HG03039 (cell line): ENCODE measurements around the gene PIGX.
A peak's percentile ranks its signal among the peaks of the same experiment; 100 is the strongest.

Source experiments
- ATAC-seq: cut with Tn5 transposase; IDR thresholded peaks from one replicate; pipeline ENCODE4 v1.9.1; 2021; ENCODE audit warnings: mild to moderate bottlenecking, moderate library complexity; ENCODE audit not compliant: unreplicated experiment

PIGX gene

DNA sequence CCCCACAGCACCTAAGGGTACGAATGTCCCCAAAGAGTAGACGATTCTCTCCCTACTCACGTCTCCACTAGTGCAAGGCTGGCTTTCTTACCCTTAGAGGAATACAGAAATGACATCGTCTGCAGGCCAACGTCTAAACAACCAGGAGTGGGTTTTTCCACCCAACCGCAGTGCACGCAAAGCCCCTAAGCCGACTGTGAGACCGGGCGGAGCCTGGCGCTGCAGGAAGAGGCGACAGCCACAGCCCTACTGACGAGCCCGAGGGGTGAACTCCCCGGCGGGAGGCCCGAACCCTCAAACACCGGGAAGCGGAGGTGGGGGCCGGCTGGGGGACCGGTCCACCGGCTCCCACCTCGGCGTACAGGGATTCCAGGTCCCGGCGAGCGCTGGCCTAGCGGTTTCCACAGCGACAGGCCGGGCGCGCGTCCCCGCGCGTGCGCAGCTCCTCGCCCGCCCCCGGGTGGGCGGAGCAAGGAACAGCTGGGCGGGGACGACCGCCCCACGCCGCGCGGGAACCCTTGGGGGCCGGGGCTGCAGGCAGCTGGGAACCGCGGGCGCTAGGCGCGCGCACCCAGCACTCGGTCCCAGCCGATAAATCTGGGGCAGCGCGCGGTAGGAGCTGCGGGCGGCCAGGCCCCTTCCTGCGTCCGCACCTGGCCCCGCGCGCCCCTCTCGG, at the start of gene PIGX, which contains the start of gene CEP19:
Gene PIGX, plus strand, starts transcription at position 540 of the 676 bp plus-strand sequence.
Gene CEP19, minus strand, starts transcription at position 413 of the 676 bp plus-strand sequence. CDS start 3,593 bp downstream, outside the sequence.
- peak; percentile 71 for ATAC-seq

GRCh38 chr3:196662711-196663571, 49.2 kb upstream of the PIGX start:
- no peak for ATAC-seq

DNA sequence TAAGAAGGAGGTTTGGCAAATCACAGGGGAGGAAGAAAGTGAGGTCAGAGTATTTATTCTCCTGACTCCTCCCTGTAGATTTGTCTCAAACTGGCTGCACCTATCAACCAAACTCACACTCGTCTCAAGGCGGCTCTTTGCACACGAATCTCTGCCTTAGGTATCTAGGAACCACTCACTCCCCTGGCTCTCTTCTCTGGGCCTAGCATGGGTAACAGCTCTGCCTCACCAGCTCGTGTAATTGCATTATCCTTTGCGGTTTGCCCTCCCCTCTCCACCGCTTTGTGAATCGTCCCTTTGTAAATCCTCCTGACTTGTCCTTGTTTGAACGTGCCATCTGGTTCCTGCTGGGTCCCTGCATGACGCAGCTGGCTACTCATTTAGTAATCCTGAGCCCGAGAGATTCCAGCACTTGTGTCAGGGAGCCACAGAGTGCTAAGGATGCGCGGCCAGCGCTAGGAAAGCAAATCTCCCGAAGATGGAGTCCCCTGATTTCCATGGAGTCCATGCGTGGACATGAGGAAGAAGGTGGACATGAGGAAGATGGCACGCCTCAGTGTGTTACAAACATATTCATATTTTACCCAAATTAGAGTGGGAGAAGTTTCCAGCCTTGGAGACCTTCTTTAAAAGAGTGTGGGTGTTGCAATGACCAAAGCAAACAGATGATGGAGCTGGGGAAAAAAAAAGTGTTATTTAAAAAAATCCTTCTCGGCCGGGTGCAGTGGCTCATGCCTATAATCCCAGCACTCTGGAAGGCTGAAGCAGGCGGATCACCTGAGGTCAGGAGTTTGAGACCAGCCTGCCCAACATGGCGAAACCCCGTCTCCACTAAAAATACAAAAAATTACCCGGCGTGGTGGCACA, 45.9 kb upstream of the PIGX start:
- no peak for ATAC-seq

DNA sequence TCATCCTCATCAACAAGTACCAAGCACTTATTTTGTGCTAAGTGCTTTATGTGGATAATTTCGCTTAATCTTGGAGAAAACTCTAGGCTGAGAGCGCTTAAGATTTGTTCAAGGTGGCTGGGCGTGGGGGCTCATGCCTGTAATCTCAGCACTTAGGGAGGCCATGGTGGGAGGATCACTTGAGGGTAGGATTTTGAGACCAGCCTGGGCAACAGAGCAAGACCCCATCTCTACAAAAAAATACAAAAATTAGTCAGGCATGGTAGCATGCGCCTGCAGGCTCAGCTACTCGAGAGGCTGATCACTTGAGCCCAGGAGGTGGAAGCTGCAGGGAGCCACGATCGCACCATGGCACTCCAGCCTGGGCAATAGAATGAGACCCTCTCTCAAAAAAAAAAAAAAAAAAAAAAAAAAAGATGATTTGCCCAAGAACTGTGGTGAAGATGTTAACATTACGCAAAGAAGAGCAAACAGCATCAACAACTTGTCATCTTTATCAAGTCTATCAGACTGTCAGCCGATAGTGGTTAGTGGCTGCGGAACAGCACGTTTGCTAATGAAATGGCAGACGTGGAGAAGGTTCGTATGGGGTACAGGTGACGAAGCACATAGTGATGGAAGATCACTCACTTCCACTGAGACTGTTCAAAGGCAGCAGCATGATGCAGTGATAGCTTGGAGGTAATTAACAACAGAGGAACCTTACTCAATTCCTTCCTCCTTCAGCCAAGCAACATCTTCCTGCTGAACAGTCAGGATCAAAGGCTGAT, 44.9 kb upstream of the PIGX start:
- no peak for ATAC-seq

DNA sequence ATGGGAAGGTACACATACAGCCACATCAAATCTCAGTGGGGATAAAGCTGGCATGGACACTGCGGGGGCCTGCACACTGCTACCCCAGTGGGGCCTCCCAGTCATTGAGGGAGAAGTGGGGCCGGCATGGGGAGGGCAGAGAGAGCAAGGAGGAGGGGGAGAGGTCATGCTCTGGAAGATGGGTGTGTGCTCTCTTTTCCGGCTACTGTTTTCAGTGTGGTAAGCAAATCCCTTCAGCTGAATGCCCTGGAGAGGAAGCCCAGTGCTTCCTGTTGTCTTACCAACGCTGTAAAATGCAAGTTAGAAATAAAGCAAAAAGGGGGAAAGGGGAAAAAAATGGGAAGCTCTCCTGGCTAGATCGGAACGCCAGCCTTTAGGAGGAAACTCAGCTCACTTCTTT, 41.8 kb upstream of the PIGX start:
- ATAC-seq, result no peak

DNA sequence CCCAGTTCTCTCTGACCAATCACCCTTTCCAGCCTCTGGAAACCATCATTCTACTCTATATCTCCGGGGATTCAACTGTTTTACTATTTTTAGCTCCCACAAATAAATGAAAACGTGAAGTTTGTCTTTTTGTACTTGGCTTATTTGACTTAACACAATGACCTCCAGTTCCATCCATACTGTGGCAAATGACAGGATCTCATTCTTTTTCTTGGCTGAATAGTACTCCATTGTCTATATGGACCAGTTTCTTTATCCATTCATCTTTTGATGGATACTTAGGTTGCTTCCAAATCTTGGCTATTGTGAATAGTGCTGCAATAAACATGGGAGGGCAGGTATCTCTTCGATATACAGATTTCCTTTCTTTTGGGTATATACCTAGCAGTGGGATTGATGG, 38.5 kb upstream of the PIGX start:
- no peak for ATAC-seq

GRCh38 chr3:196677353-196677752, 34.8 kb upstream of the PIGX start:
- no peak for ATAC-seq

DNA sequence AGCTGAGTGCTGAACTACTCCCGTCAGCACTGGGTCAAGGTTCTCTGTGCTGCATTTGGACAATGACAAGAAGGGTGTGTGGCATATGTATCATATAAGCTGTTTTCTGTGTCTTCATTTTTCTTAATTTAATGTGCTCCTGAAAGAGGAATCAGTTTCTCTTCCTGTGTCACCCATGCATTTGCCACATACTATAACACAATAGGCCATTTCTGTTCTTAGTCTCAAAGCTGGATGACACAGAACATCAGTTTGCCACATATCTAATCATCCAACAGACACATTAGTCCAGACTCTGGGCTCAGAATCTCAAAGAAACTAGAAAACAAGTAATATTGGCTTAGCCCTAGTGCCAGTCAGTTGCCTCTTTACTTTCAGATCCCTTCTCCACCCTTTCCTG, 34.2 kb upstream of the PIGX start:
- ATAC-seq, result no peak

DNA sequence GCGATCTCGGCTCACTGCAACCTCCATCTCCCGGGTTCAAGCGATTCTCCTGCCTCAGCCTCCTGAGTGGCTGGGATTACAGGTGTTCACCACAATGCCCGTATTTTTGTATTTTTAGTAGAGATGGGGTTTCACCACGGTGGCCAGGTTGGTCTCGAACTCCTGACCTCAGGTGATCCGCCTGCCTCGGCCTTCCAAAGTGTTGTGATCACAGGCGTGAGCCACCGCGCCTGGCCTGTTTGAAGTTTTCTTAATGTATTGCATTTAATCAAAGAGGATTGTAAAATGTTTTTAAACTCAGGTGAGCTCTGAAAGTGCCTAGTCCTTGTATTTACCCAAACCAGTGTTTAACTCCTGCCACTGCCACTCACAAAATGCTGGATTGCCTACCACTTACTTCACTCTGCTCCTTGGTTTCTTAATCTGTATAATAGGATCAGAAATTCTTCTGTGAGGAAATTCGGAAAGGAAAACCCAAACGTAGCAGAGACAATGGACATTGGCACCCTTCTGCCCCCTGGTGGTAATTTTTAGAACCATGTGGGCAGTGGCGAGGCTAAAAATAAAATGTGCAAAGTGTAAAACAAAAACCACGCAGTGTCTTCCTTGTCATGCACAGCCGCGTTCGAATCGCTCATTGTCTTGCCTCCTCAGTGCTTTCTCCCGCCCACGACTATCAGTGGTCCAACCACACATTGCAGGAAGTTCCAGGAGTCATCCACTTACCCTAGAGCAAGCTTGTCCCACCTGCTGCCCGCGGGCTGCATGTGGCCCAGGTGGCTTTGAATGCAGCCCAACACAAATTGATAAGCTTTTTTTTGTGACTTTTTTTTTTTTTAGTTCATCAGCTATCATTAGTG, 27.4 kb upstream of the PIGX start:
- peak; percentile 86 for ATAC-seq

DNA sequence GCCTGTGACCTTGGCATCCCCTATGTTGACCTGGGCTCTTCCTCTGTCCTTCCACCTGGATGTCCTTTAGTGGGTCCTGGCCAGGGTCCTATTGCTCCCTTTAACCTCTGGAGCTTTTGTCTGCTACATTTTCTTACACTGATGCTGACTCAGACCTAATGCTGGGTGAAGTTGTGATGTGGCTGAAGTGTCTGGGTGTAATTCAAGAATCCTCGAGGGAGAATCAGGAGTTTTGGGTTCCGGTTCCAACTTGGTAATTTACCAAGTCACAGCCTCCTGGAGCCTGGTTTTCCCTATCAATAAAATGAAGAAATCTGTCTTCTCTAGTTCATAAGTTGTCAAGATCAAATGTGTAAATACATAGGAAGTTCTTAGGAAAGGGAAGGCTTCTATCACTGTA, 25.7 kb upstream of the PIGX start:
- no peak for ATAC-seq

GRCh38 chr3:196688349-196688748, 23.8 kb upstream of the PIGX start:
- no peak for ATAC-seq

GRCh38 chr3:196689941-196690660, 22.1 kb upstream of the PIGX start:
- ATAC-seq, result no peak

- ATAC-seq, result no peak
These were observed 20.8 kb upstream of the PIGX start for GRCh38 chr3:196691386-196691785.

- ATAC-seq, result no peak
These were observed 18.0 kb upstream of the PIGX start for GRCh38 chr3:196694202-196694638.

DNA sequence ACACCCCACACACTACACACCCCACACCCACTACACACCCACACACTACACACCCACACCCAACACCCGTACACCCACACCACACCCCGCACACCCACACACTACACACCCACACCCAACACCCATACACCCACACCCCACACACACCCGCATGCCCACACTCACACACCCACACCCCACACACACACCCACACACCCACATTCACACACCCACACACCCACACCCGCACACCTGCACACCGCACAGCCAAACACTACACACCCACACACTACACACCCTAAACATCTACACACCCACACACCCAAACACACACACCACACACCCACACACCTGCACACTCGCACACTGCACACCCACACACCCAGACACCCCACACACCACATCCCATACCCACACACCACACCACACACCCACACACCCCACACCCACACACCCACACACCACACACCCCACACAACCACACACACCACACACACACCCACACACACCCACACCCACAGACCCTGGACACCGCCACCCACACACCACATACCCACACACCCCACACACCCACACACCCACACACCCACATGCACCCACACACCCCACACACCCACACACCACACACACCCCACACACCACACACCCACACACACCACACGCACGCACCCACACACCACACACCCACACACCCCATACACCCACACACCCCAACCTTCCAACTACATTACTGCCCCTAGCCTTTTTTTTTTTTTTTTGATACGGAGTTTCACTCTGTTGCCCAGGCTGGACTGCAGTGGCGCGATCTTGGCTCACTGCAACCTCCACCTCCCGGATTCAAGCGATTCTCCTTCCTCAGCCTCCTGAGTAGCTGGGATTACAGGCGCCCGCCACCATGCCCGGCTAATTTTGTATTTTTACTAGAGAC, 17.0 kb upstream of the PIGX start:
- ATAC-seq, result no peak

- ATAC-seq, result no peak
These were observed 16.3 kb upstream of the PIGX start for GRCh38 chr3:196695849-196696226.

DNA sequence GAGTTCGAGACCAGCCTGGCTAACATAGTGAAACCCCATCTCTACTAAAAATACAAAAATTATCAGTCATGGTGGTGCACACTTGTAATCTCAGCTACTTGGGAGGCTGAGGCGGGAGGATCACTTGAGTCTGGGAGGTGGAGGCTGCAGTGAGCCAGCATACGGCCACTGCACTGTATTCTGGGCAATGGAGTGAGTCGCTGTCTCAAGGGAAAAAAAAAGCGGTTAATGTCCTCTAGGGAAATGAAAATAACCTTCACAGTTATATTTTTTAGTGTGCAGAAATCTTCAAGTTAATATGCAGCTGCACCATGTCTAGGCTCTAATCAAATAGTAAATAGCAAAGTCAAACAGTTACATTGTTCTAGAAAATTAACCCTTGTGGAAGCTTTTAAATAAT, 14.9 kb upstream of the PIGX start:
- no peak for ATAC-seq

- no peak for ATAC-seq
These were observed 12.4 kb upstream of the PIGX start for GRCh38 chr3:196699749-196700148.
